Activated CD4-positive, alpha-beta T cell treated with anti-CD3 and anti-CD28 coated beads, Interleukin-2, amount 50 U/mL, for 16 hours (primary cell): ENCODE measurements around the gene PNPLA1.

Experiments used
- DNase-seq: peaks from one replicate; pipeline ENCODE4 v3.0.0-alpha.2; 2020

The PNPLA1 gene

DNA sequence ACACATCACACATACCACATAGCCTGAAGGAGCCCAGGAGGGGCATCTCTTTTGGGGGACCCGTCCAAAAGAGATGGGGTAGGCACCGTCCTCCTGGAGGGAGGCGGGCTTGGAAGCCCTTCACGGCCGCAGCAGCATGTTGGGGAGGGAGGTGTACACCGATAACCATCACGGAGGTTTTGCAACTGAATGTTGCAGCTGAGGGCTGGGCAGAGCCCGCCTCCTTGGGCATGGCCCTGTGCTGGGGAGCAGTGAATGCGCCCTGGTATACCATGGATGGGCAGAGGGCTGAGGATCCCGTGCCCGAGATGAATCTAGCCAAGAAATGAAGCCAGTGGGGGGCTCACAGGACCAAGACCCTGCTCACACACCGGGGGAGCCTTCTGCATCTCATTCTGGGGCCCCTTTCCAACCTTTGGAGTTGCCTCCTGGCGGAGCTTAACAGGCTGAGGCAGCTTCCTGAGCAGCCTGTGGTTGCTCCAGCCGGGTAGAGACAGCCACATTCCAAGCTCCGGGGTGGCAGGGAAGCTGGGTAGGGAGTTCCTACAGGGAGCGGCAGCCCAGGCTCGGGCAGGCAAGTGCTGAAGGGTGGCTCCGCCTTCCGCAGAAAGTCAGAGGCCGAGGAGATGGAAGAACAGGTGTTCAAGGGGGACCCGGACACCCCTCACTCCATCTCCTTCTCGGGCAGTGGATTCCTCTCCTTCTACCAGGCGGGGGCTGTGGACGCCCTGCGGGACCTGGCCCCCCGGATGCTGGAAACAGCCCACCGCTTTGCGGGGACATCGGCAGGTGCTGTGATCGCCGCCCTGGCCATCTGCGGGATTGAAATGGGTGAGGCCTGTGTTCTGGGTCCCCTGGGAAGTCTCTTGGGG is at the start of gene PNPLA1:
PNPLA1 (plus strand) TSS at position 227 of the 872 bp plus-strand sequence; CDS start at position 627, 400 bp downstream.
- no peak for DNase-seq

GRCh38 chr6:36220226-36220625 is 49.6 kb upstream of the PNPLA1 start:
- no peak for DNase-seq

GRCh38 chr6:36221674-36222073 is 48.2 kb upstream of the PNPLA1 start:
- no peak for DNase-seq

DNA sequence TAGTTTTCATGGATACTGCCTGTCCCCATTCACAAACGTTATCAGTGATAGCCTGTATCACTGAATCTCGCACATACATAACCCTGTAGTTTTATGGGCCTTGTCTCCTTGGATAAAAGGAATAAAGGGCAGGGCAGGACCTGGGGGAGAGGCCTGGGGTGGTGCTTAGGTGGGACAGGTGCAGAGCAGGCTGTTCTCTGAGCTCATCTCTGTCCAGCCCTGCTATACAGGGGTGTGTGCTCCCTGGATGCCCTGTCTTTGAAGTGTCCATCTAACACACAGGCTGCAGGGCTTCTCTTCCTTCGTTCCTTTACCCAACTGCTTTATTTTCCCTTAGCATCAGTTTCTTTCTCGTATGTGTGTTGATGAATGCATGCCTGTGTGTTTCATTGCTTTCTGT is 46.9 kb upstream of the PNPLA1 start:
- no peak for DNase-seq

- DNase-seq: no peak
Measured at GRCh38 chr6:36223706-36224105, 46.2 kb upstream of the PNPLA1 start.

DNA sequence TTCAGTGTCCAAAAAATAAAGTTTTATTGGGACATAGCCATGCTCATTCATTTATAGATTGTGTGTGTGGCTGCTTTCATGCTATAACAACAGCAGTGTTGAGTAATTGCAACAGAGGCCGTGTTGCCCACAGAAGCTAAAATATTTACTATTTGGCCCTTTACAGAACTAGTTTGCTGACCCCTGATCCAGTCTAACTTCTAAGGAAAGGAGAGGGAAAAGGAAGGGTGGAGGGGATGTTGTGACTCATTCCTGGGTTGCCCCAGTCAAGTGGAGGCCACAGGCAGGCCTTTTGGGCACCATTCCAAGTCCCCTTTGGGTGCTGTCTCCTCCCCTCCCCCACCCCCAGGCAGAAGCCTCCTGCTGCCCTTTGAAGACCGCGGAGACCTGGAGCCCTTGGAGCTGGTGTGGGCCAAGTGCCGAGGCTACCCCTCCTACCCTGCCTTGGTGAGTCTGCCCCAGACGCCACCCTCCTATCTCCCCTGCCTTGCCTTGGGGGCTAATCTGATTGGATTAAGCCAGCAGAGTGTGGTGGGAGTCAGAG is 44.9 kb upstream of the PNPLA1 start:
- no peak for DNase-seq

GRCh38 chr6:36226438-36227047 is 43.3 kb upstream of the PNPLA1 start:
- no peak for DNase-seq

- DNase-seq: no peak
Measured at GRCh38 chr6:36227379-36228228, 42.3 kb upstream of the PNPLA1 start.

GRCh38 chr6:36229223-36229622 is 40.6 kb upstream of the PNPLA1 start:
- DNase-seq: no peak

DNA sequence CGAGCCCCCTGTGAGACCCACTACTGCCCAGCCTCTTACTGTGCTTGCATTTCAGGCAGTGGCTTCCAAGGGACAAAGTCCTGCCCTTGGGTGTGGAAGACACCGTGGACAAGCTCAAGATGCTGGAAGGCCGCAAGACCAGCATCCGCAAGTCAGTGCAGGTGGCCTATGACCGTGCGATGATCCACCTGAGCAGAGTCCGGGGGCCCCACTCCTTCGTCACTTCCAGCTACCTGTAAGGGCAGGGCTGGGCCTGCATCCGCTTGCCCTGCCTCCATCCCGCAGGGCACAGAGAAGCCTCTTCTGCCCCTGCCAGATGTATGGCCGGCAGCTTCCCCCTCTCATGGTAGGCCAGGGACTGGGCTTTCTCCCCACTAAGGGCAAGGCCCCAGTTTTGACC is 39.5 kb upstream of the PNPLA1 start:
- no peak for DNase-seq

DNA sequence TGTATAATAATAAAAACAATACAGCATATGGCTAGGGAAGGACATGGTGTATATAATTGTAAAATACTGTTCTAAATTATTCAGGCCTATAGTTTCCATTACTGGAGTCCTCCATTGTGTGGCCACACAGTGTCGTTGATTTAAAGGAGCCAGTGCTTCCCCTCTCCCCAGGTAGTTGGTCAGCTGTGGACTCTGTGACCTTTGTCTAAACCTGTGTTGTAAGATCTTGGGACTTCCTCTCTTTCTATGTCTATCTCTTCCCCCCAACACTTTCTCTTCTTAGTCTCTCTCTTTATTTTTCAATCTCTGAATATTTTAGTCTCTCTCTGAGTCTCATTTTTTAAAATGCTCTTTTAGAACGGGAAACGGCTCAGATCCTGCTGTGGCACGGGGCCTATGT is 37.7 kb upstream of the PNPLA1 start:
- no peak for DNase-seq

DNA sequence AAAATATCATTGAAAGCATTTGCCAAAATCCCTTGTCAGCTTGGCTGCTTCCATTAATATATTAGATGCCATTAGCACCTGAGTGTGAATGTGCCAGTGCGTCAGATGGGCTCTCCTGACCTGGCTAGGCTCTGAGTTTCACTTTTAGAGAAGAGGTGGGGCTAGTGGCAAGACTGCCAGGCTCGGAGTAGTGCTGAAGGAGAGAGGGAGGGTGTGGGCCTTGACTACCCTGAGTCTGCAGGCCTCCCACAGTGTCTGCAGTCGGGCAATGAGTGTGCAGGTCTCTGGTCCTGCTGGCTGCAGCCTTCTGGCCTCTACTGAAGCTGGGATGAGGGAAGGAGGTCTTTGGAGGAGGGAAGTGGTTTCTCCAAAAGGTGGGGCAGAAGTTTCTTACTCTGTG is 34.6 kb upstream of the PNPLA1 start:
- no peak for DNase-seq

GRCh38 chr6:36235862-36236261 is 34.0 kb upstream of the PNPLA1 start:
- no peak for DNase-seq

DNA sequence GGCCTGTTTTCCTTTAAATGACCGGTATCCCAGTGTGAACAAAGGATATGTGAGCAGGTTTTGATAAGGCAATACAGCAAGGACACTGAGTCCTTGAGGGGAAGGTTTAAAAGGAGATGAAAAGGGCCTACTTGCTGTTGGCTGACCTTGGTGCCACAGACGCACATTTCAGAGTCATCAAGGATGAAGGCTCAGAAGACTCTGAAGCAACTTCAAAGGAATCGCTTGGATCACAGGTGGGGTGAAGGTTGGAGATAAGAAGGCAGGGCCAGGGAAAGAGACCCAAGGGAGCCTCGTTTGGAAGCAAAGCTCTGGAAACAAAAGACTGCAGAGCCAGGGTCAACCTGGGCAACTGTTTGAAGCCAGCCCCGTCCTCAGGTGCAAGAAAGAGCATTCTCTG is 30.1 kb upstream of the PNPLA1 start:
- DNase-seq: no peak

DNA sequence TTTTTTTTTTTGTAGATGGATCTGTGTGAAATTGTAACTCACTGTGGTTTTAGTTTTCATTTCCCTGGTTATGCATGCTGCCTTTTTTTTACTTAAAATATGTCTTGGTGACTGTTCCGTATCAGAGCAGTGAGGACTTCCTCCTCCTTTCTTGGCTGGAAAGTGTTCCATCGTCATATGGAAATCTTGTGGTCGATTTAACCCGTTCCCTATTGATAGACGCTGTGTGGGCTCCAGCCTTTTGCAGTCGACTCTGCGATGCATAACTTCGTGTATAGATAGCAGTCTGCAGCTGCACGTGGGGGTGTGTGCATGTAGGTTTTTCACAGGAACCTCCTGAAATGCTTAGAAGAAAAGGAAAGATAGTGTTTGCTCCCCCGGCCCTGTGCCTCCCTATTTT is 28.1 kb upstream of the PNPLA1 start:
- DNase-seq: no peak

DNA sequence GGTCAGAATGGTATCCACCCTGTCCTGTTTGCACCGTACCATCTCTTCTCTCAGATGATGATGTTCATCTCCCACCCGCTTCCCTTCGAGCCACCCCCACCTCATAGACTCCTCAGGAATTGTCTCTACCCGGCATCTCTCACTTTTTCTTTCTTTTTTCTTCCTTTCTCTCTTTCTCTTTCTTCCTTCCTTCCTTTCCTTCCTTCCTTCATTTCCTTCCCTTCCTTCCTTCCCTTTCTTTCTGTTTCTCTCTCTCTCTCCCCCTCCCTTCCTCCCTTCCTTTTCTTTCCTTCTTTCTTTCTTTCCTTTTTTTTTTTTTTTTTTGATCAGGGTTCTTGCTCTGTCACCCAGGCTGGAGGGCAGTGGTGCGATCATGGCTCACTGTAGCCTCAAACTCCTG is 27.7 kb upstream of the PNPLA1 start:
- no peak for DNase-seq

- DNase-seq: no peak
Measured at GRCh38 chr6:36242626-36243025, 27.2 kb upstream of the PNPLA1 start.

- no peak for DNase-seq
Measured at GRCh38 chr6:36243562-36244212, 26.2 kb upstream of the PNPLA1 start.

DNA sequence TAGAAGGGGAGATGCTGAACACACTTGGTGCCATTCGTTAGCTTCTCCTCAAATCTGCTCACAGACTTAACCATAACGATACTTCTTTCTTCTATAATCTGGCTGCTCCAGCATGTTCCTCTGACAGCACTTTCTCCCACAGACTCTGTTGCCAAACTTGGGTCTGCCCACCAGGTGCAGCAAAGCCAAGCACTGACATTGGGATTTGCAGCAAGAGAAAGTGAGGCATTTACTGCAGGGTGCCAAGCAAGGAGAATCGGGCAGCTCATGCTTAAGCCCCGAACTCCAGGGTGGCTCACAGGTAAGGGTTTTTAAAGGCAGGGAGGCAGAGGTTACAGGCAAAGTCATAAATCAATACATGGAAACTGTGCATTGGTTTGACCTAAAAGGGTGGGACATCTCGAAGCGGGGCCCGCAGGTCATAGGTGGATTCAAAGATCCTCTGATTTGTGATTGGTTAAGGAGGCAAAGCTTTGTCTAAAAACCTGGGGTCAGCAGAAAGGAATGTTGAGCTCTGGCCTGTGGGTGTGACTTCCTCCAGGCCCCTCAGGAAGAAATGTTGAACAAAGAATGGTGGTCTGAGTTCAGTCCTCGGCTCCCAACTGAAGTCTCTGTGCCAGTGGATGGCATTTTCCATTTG is 25.1 kb upstream of the PNPLA1 start:
- DNase-seq: no peak

DNA sequence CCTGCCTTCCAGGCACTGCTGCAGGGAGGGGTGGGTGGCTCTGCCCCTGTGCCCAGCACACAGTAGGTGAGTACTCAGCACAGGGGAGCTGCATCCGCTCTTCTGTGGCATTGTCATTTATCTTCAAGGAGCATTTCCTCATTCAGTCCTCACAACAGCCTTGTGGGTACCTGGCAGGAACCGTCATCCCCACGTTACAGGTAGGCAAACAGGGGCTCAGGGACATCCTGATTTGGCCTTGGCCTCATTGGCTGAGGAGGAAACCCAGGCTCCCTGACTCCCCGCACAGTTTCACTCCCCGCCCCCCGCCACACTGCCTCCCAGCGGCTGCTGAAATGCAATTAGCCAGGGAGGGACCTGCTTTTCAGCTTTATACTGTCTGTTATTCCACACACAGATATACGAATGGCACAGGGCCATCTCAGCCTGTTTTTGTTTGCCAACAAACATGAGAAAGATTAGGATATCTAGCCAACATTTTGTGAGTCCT is 24.2 kb upstream of the PNPLA1 start:
- DNase-seq: no peak

DNA sequence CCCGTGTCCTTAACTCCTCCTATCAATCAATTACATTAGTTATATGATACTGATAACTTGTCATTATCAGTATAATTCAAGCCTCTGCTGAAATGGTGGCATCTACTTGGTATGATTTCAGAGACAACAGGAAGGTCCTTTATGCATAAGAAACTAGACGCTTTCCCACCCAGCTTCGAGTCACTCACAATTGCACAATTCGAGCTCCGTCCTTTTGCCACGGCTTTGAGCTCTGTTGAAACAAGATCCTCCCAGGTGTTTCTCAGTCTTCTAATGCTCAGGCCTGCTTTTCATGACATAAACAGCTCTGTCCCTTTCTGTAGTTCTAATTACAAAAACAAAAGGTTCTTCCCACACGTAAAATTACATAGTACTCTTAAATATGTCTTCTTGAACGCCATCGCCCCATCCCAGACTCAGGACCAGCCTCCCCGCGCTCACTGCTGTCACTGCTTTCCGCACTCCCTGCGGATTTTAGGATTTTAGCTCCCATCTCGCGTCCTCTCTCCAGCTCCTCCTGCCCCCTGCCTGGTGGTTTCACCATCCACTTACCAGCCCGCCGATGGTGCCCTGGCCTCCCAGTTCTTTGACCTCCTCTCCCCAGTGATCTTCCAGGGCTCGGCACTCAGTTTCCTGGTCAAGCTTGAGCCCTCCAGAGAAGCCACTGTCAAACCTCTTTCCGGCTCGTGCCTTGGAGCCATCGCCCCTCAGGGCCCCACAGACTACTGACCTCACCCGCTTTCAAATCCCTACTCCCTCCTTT is 23.2 kb upstream of the PNPLA1 start:
- DNase-seq: no peak
